ENCODE data around the gene ARHGAP42. TPM values are rescaled to one million over a fixed set of nuclear protein-coding genes. Genes with fewer than 3 reads are reported as not detected.

Gene ARHGAP42
- total and polyA plus RNA-seq, 11 donors: 3.8 to 12.4 (median 8.6) TPM

- Histone ChIP-seq H3K9me3 (no peaks in the 10 kb centered on the region), H3K36me3 (no peaks in the 10 kb centered on the region), H3K4me3 (no peak overlapping the region), H3K27me3 (no peaks in the 10 kb centered on the region), H3K27ac (no peak overlapping the region), H3K4me1 (peaks cover 0 to 47% (median 14%) of the 10 kb centered on the region in 12 donors)
- ATAC-seq (no peak), DNase-seq (no peak)
- TF ChIP-seq POLR2A (IDR thresholded peaks at IDR 0.05) (no peak), CTCF (IDR thresholded peaks at IDR 0.05) (no peak)
- WGBS, 4 donors: 47 to 59% (median 55%) methylated on average over 3 of the region's 3 CpGs
- intact Hi-C loops (cut with DNase I): loop anchor here in 1 of 10 donors (5.0 kb wide), 1 partner anchor 73 kb away; the partner anchor contains the start of gene ARHGAP42
Measured at GRCh38 chr11:100759856-100760255, 72.8 kb downstream of the ARHGAP42 start.

GRCh38 chr11:100760744-100761143 lies 73.7 kb downstream of the ARHGAP42 start:
- TF ChIP-seq CTCF (IDR thresholded peaks at IDR 0.05) (no peak), POLR2A (IDR thresholded peaks at IDR 0.05) (no peak)
- Histone ChIP-seq H3K36me3 (no peaks in the 10 kb centered on the region), H3K4me1 (peaks cover 0 to 42% (median 14%) of the 10 kb centered on the region in 12 donors), H3K4me3 (no peak overlapping the region), H3K9me3 (no peaks in the 10 kb centered on the region), H3K27me3 (no peaks in the 10 kb centered on the region), H3K27ac (no peak overlapping the region)
- intact Hi-C loops (cut with DNase I): no loop called here
- no peak for DNase-seq
- ATAC-seq: peak in 1 of 4 donors; percentile 10

- Histone ChIP-seq H3K27ac (no peak overlapping the region), H3K9me3 (no peaks in the 10 kb centered on the region), H3K4me1 (peaks cover 0 to 33% (median 7%) of the 10 kb centered on the region in 12 donors), H3K4me3 (no peak overlapping the region), H3K27me3 (no peaks in the 10 kb centered on the region), H3K36me3 (no peaks in the 10 kb centered on the region)
- no peak for TF ChIP-seq CTCF (IDR thresholded peaks at IDR 0.05)
- peak in 1 of 4 donors; percentile 34 for ATAC-seq
- WGBS, 4 donors: 63 to 69% (median 64%) methylated on average over 6 of the region's 6 CpGs
- DNase-seq: no peak
- intact Hi-C loops (cut with DNase I): no loop called here
Measured at GRCh38 chr11:100761841-100762240, 74.8 kb downstream of the ARHGAP42 start.

GRCh38 chr11:100766764-100767163 lies 79.7 kb downstream of the ARHGAP42 start:
- Histone ChIP-seq H3K36me3 (peaks cover 0 to 14% (median under 1%) of the 10 kb centered on the region in 9 donors), H3K27me3 (no peaks in the 10 kb centered on the region), H3K27ac (no peak overlapping the region), H3K4me1 (peaks cover 0 to 13% (median 0%) of the 10 kb centered on the region in 12 donors), H3K9me3 (no peaks in the 10 kb centered on the region), H3K4me3 (no peak overlapping the region)
- intact Hi-C loops (cut with DNase I): no loop called here
- TF ChIP-seq CTCF (IDR thresholded peaks at IDR 0.05): no peak
- TF ChIP-seq POLR2A (IDR thresholded peaks at IDR 0.05): no peak
- ATAC-seq (no peak), DNase-seq (no peak)
- WGBS, 4 donors: 91 to 96% (median 92%) methylated on average over 2 of the region's 2 CpGs
